ENCODE data around the gene DDAH1. TPM values are rescaled to one million over a fixed set of nuclear protein-coding genes. Genes with fewer than 3 reads are reported as not detected.

The DDAH1 gene
- total RNA-seq, 1 donor = 89.0 TPM

DNA sequence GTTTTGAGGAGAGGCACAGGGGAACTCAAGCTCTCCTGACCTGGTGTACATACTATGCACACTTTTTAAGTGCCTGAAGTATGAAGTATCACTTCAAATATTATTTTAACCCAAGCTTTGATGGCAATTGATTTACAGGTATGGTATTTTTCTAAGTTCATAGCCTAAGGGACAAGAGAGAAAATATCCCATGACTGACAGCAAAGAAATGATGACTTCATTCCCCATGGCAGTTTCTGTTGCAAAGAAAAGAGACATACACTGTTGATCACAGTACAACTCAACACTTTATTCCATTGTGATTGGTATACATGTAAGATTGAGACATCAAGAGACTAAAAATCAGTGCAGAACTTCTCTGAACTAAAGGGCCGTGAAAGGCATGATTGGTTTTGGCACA is 146.7 kb downstream of the DDAH1 start:
- Histone ChIP-seq H3K79me2 (ENCODE audit: insufficient read depth, low read length) (peaks cover 18% of the 10 kb centered on the region), H3K4me3 (ENCODE audit: insufficient read depth, low read length) (no peak overlapping the region), H3K27ac (ENCODE audit: low read depth, low read length) (peak overlapping the region; percentile 98)

GRCh38 chr1:85317560-85317959 is 147.4 kb downstream of the DDAH1 start:
- no peaks in the 10 kb centered on the region for H4K20me1 ChIP-seq (ENCODE audit: insufficient read depth, low read length)
- H3K4me2 ChIP-seq (ENCODE audit: insufficient read depth, low read length) = no peak overlapping the region
- H3K4me1 ChIP-seq (ENCODE audit: insufficient read depth, low read length) = peaks cover 84% of the 10 kb centered on the region
- no peak overlapping the region for H2AFZ ChIP-seq (ENCODE audit: low read length)
- H3K27ac ChIP-seq (ENCODE audit: low read depth, low read length) = peak overlapping the region; percentile 98
- no peak overlapping the region for H3K4me3 ChIP-seq (ENCODE audit: insufficient read depth, low read length)
- H3K9me3 ChIP-seq (ENCODE audit: low read depth, low read length) = no peaks in the 10 kb centered on the region
- no peaks in the 10 kb centered on the region for H3K27me3 ChIP-seq (ENCODE audit: insufficient read depth, low read length)
- H3K79me2 ChIP-seq (ENCODE audit: insufficient read depth, low read length) = peaks cover 18% of the 10 kb centered on the region
- H3K36me3 ChIP-seq (ENCODE audit: insufficient read depth, low read length) = peaks cover 50% of the 10 kb centered on the region
- DNase-seq (ENCODE audit: insufficient read length, low spot score, missing footprints) = no peak
- TF ChIP-seq, protein P1, sequence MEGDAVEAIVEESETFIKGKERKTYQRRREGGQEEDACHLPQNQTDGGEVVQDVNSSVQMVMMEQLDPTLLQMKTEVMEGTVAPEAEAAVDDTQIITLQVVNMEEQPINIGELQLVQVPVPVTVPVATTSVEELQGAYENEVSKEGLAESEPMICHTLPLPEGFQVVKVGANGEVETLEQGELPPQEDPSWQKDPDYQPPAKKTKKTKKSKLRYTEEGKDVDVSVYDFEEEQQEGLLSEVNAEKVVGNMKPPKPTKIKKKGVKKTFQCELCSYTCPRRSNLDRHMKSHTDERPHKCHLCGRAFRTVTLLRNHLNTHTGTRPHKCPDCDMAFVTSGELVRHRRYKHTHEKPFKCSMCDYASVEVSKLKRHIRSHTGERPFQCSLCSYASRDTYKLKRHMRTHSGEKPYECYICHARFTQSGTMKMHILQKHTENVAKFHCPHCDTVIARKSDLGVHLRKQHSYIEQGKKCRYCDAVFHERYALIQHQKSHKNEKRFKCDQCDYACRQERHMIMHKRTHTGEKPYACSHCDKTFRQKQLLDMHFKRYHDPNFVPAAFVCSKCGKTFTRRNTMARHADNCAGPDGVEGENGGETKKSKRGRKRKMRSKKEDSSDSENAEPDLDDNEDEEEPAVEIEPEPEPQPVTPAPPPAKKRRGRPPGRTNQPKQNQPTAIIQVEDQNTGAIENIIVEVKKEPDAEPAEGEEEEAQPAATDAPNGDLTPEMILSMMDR (IDR thresholded peaks at IDR 0.05; ENCODE audit: extremely low read depth, low read depth, low read length) = no peak

More for the DNA sequence above, 146.7 kb downstream of the DDAH1 start:
- Histone ChIP-seq H2AFZ (ENCODE audit: low read length) (no peak overlapping the region), H3K36me3 (ENCODE audit: insufficient read depth, low read length) (peaks cover 55% of the 10 kb centered on the region), H3K27me3 (ENCODE audit: insufficient read depth, low read length) (no peaks in the 10 kb centered on the region), H4K20me1 (ENCODE audit: insufficient read depth, low read length) (no peaks in the 10 kb centered on the region), H3K9me3 (ENCODE audit: low read depth, low read length) (no peaks in the 10 kb centered on the region), H3K4me2 (ENCODE audit: insufficient read depth, low read length) (no peak overlapping the region), H3K4me1 (ENCODE audit: insufficient read depth, low read length) (peaks cover 86% of the 10 kb centered on the region)
- TF ChIP-seq, protein P1 (IDR thresholded peaks at IDR 0.05; ENCODE audit: extremely low read depth, low read depth, low read length) = no peak
- no peak for DNase-seq (ENCODE audit: insufficient read length, low spot score, missing footprints)

GRCh38 chr1:85316321-85316720 is 148.6 kb downstream of the DDAH1 start:
- Histone ChIP-seq H3K4me1 (ENCODE audit: insufficient read depth, low read length) (peaks cover 79% of the 10 kb centered on the region), H3K4me2 (ENCODE audit: insufficient read depth, low read length) (no peak overlapping the region), H3K4me3 (ENCODE audit: insufficient read depth, low read length) (no peak overlapping the region), H4K20me1 (ENCODE audit: insufficient read depth, low read length) (no peaks in the 10 kb centered on the region), H3K27ac (ENCODE audit: low read depth, low read length) (peak overlapping the region; percentile 97), H3K36me3 (ENCODE audit: insufficient read depth, low read length) (peaks cover 44% of the 10 kb centered on the region), H3K9me3 (ENCODE audit: low read depth, low read length) (no peaks in the 10 kb centered on the region), H3K27me3 (ENCODE audit: insufficient read depth, low read length) (no peaks in the 10 kb centered on the region), H3K79me2 (ENCODE audit: insufficient read depth, low read length) (peaks cover 18% of the 10 kb centered on the region), H2AFZ (ENCODE audit: low read length) (no peak overlapping the region)
- DNase-seq (ENCODE audit: insufficient read length, low spot score, missing footprints) = no peak
- TF ChIP-seq, protein P1 (IDR thresholded peaks at IDR 0.05; ENCODE audit: extremely low read depth, low read depth, low read length) = no peak

GRCh38 chr1:85315789-85316188 is 149.2 kb downstream of the DDAH1 start:
- no peaks in the 10 kb centered on the region for H4K20me1 ChIP-seq (ENCODE audit: insufficient read depth, low read length)
- H3K36me3 ChIP-seq (ENCODE audit: insufficient read depth, low read length) = peaks cover 44% of the 10 kb centered on the region
- no peaks in the 10 kb centered on the region for H3K27me3 ChIP-seq (ENCODE audit: insufficient read depth, low read length)
- DNase-seq (ENCODE audit: insufficient read length, low spot score, missing footprints) = no peak
- H3K4me3 ChIP-seq (ENCODE audit: insufficient read depth, low read length) = no peak overlapping the region
- H2AFZ ChIP-seq (ENCODE audit: low read length) = no peak overlapping the region
- TF ChIP-seq, protein P1 (IDR thresholded peaks at IDR 0.05; ENCODE audit: extremely low read depth, low read depth, low read length) = no peak
- H3K4me2 ChIP-seq (ENCODE audit: insufficient read depth, low read length) = no peak overlapping the region
- peaks cover 75% of the 10 kb centered on the region for H3K4me1 ChIP-seq (ENCODE audit: insufficient read depth, low read length)
- peak overlapping the region; percentile 97 for H3K27ac ChIP-seq (ENCODE audit: low read depth, low read length)
- no peaks in the 10 kb centered on the region for H3K9me3 ChIP-seq (ENCODE audit: low read depth, low read length)
- H3K79me2 ChIP-seq (ENCODE audit: insufficient read depth, low read length) = peaks cover 18% of the 10 kb centered on the region

Measured in osteoblast (primary cell).